K562 (cell line): ENCODE measurements around the gene ITIH6. TPM values are rescaled to one million over a fixed set of nuclear protein-coding genes. Genes with fewer than 3 reads are reported as not detected.

Experiments used
- ATAC-seq: fragments of 200-7000 bp; cut with Tn5 transposase; 3 replicates; pipeline ENCODE4 v1.9.1; 2020; ENCODE audit warnings: moderate library complexity
- BruUV-seq: library from RNA; stranded (reverse); fragments of 400-500 nt; replicated peaks from 2 replicates; lab custom pipeline; 2021; lab: Mats Ljungman, UMichigan
- CTCF ChIA-PET: fragments of 300-600 bp; formaldehyde crosslinking; extraction: SDS; loops from one replicate; lab custom pipeline; 2021; ENCODE audit warnings: low intra/inter-chr PET ratio; lab: Yijun Ruan, JAX
- POLR2A ChIA-PET: fragments of 300-600, 350-650 bp; sonication (Branson Sonifier 250); formaldehyde crosslinking; extraction: SDS; loops from one replicate; lab custom pipeline; 2021; ENCODE audit warnings: antibody characterized with exemption, inconsistent platforms; lab: Yijun Ruan, JAX
- DNase-seq, 4 experiments: peaks; one replicate each; pipeline versions ENCODE4 v3.0.0 to v3.0.0-alpha.2; 2011 to 2018; ENCODE audit warnings: low spot score in 3 of 4, mixed read lengths in 3 of 4; ENCODE audit errors: extremely low read depth in 1 of 4
- FAIRE-seq: peaks from 2 replicates; lab custom pipeline; 2011; peaks lifted over from hg19 to GRCh38; lab: Jason Lieb, UNC
- H2AFZ ChIP-seq: 2 replicates; pipeline ENCODE4 v1.6.0; 2011; ENCODE audit warnings: low read depth, low read length, control low read depth, inconsistent platforms
- H3K27ac ChIP-seq: fragments of 200-600 bp; 3 replicates; pipeline ENCODE4 v1.8.0; 2011; ENCODE audit warnings: low read depth, mild to moderate bottlenecking, control low read depth, inconsistent platforms, low read length, moderate library complexity, mixed read lengths; ENCODE audit errors: extremely low read depth
- H3K27me3 ChIP-seq, 2 experiments: fragments of 300-600 bp in 1 of 2; 2 replicates in 1 of 2; 3 replicates in 1 of 2; pipeline versions ENCODE4 v1.6.0 to v1.8.0; 2011; ENCODE audit warnings: inconsistent platforms in 2 of 2, low read length in 2 of 2, mild to moderate bottlenecking in 1 of 2, mixed read lengths in 1 of 2, moderate library complexity in 1 of 2; ENCODE audit not compliant: control insufficient read depth in 2 of 2, insufficient read depth in 2 of 2
- H3K36me3 ChIP-seq: fragments of 300-600 bp; 3 replicates; pipeline ENCODE4 v1.8.0; 2011; ENCODE audit warnings: mild to moderate bottlenecking, low read length, inconsistent platforms; ENCODE audit not compliant: control insufficient read depth, insufficient read depth
- H3K4me1 ChIP-seq, 2 experiments: fragments of 200-600 bp in 1 of 2; replicated peaks in 1 of 2; 2 replicates in 1 of 2; 3 replicates in 1 of 2; pipeline versions ENCODE4 v1.5.1 to v1.8.0; 2011; ENCODE audit warnings: inconsistent platforms in 2 of 2, low read length in 2 of 2, mild to moderate bottlenecking in 1 of 2, mixed read lengths in 1 of 2, moderate library complexity in 1 of 2; ENCODE audit not compliant: control insufficient read depth in 2 of 2, insufficient read depth in 2 of 2
- H3K4me2 ChIP-seq: 2 replicates; pipeline ENCODE4 v1.6.1; 2011; ENCODE audit warnings: low read length, control low read depth, inconsistent platforms, mixed read lengths; ENCODE audit not compliant: insufficient read depth
- H3K4me3 ChIP-seq: fragments of 200-600 bp; sonication (generic), shearing (Covaris generic); 2 replicates; pipeline ENCODE4 v1.5.1; 2016; ENCODE audit warnings: control low read depth, inconsistent platforms
- H3K79me2 ChIP-seq: fragments of 200-600 bp; 3 replicates; pipeline ENCODE4 v1.8.0; 2011; ENCODE audit warnings: low read length, inconsistent platforms; ENCODE audit not compliant: control insufficient read depth, insufficient read depth
- H3K9ac ChIP-seq, 2 experiments: 2 replicates each; pipeline versions ENCODE4 v1.6.0 to v1.6.1; 2011; ENCODE audit warnings: low read depth in 2 of 2, low read length in 2 of 2, control low read depth in 1 of 2, inconsistent platforms in 1 of 2, mild to moderate bottlenecking in 1 of 2, mixed read lengths in 1 of 2; ENCODE audit not compliant: insufficient read depth in 1 of 2
- H3K9me1 ChIP-seq: one replicate; pipeline ENCODE4 v1.6.0; 2011; ENCODE audit warnings: inconsistent platforms, mild to moderate bottlenecking, low read length, moderate library complexity; ENCODE audit not compliant: control insufficient read depth, insufficient read depth
- H3K9me3 ChIP-seq: replicated peaks from 2 replicates; pipeline ENCODE4 v1.5.1; 2011; ENCODE audit warnings: low read depth, low read length, inconsistent platforms; ENCODE audit not compliant: control insufficient read depth, insufficient read depth
- H4K20me1 ChIP-seq: replicated peaks from 2 replicates; pipeline ENCODE4 v1.6.1; 2011; ENCODE audit warnings: low read length, inconsistent platforms, mixed read lengths; ENCODE audit not compliant: control insufficient read depth, insufficient read depth
- CAMTA2 ChIP-seq: fragments of 250-450 bp; sonication (Bioruptor Pico); conservative IDR thresholded peaks from 2 replicates; pipeline ENCODE4 v1.5.1; 2022
- CBFB ChIP-seq: sonication (generic); formaldehyde crosslinking; IDR thresholded peaks from 2 replicates; pipeline ENCODE4 v1.4.0; 2020; ENCODE audit warnings: mild to moderate bottlenecking, missing genetic modification reagents
- CHCHD3 ChIP-seq: fragments of 250-450 bp; sonication (Bioruptor Pico); IDR thresholded peaks from 2 replicates; pipeline ENCODE4 v2.1.2; 2022; ENCODE audit warnings: mild to moderate bottlenecking
- CSDE1 ChIP-seq, 2 experiments: fragments of 450-650 bp; IDR thresholded peaks; 2 replicates each; pipeline ENCODE4 v1.6.1; 2016; ENCODE audit warnings: mild to moderate bottlenecking in 1 of 2
- HNRNPK ChIP-seq: fragments of 200-400 bp; formaldehyde crosslinking; IDR thresholded peaks from one replicate; pipeline ENCODE4 v1.6.1; 2018; ENCODE audit warnings: mild to moderate bottlenecking, low read depth, low read length; ENCODE audit not compliant: poor library complexity, severe bottlenecking
- KLF10 ChIP-seq: fragments of 250-450 bp; sonication (Bioruptor Pico); IDR thresholded peaks from 2 replicates; pipeline ENCODE4 v1.6.1; 2021; ENCODE audit warnings: matching md5 sums
- MCM7 ChIP-seq, 2 experiments: fragments of 450-650 bp; IDR thresholded peaks; 2 replicates each; pipeline ENCODE4 v1.6.1; 2016 to 2018
- MEF2A ChIP-seq: IDR thresholded peaks from 2 replicates; pipeline ENCODE4 v1.6.1; 2011; ENCODE audit warnings: low read depth, mild to moderate bottlenecking, low read length, moderate library complexity; ENCODE audit not compliant: control insufficient read depth
- MLX ChIP-seq, 2 experiments: fragments of 450-650 bp in 1 of 2; sonication (generic) in 1 of 2; formaldehyde crosslinking; conservative IDR thresholded peaks; 2 replicates each; pipeline versions ENCODE4 v1.4.0 to v1.8.1; 2020 to 2022; ENCODE audit warnings: mild to moderate bottlenecking in 1 of 2, missing genetic modification reagents in 1 of 2
- PATZ1 ChIP-seq: fragments of 250-450 bp; sonication (Bioruptor Pico); IDR thresholded peaks from 2 replicates; pipeline ENCODE4 v1.5.0; 2020; ENCODE audit warnings: mild to moderate bottlenecking, borderline replicate concordance
- SIRT6 ChIP-seq: IDR thresholded peaks from one replicate; pipeline ENCODE4 v1.6.1; 2012; ENCODE audit warnings: low read depth, mild to moderate bottlenecking, control low read depth, inconsistent platforms, low read length, moderate library complexity
- SIX5 ChIP-seq, 2 experiments: IDR thresholded peaks; 2 replicates each; pipeline ENCODE4 v1.6.1; 2011; ENCODE audit warnings: low read length in 2 of 2, borderline replicate concordance in 1 of 2, low read depth in 1 of 2, mild to moderate bottlenecking in 1 of 2, moderate library complexity in 1 of 2; ENCODE audit not compliant: insufficient read depth in 1 of 2
- TEAD1 ChIP-seq, 2 experiments: fragments of 450-650 bp in 1 of 2; sonication (generic) in 1 of 2; formaldehyde crosslinking; IDR thresholded peaks; 2 replicates each; pipeline versions ENCODE4 v1.4.0 to v1.8.0; 2020 to 2022; ENCODE audit warnings: mild to moderate bottlenecking in 2 of 2, missing genetic modification reagents in 1 of 2
- TEAD4 ChIP-seq, 2 experiments: sonication (generic) in 1 of 2; formaldehyde crosslinking in 1 of 2; IDR thresholded peaks; 2 replicates each; pipeline versions ENCODE4 v1.6.1 to v1.8.0; 2012 to 2022; ENCODE audit warnings: borderline replicate concordance in 1 of 2, inconsistent platforms in 1 of 2, low read length in 1 of 2, mild to moderate bottlenecking in 1 of 2, missing genetic modification reagents in 1 of 2
- U2AF1 ChIP-seq: fragments of 200-400 bp; formaldehyde crosslinking; optimal IDR thresholded peaks from 2 replicates; pipeline ENCODE3; 2017; ENCODE audit warnings: mild to moderate bottlenecking, low read depth, low read length, moderate library complexity
- ZBTB49 ChIP-seq: sonication (generic); formaldehyde crosslinking; IDR thresholded peaks from 2 replicates; pipeline ENCODE4 v1.8.0; 2022; ENCODE audit warnings: missing genetic modification reagents, mild to moderate bottlenecking, borderline replicate concordance
- ZNF134 ChIP-seq: fragments of 250-450 bp; sonication (Bioruptor Pico); conservative IDR thresholded peaks from 2 replicates; pipeline ENCODE4 v1.4.0; 2020
- ZNF76 ChIP-seq: fragments of 250-450 bp; sonication (Bioruptor Pico); IDR thresholded peaks from 2 replicates; pipeline ENCODE4 v1.4.0; 2020; ENCODE audit warnings: mild to moderate bottlenecking, moderate library complexity, borderline replicate concordance
- WGBS: fragments of 100-300 bp; shearing (Covaris generic); methylation state at CpG from one replicate; pipeline ENCODE4 v1.1.6; 2016; ENCODE audit warnings: low coverage, mixed read lengths; ENCODE audit not compliant: insufficient coverage; ENCODE audit errors: missing lambda C conversion rate; 5-methylcytosine and 5-hydroxymethylcytosine counted together
- in situ Hi-C: fragments of 300-500 bp; cut with MboI; formaldehyde crosslinking; loops from 4 replicates; pipeline ENCODE4 v1.15.0; 2018; ENCODE audit warnings: inconsistent platforms, mixed read lengths
- intact Hi-C: fragments of 100-400 bp; cut with micrococcal nuclease; formaldehyde crosslinking; loops from 2 replicates; pipeline ENCODE4 v1.14.2; 2022
- polyA plus RNA-seq, 8 experiments: library from polyadenylated mRNA; depleted of rRNA in 4 of 8; stranded (reverse) in 5 of 8; unstranded in 3 of 8; fragments of >200 nt; fragmentation: Nextera tagmentation in 2 of 8; fragmentation: Illumina TruSeq in 1 of 8; extraction: Ambion mirVana in 2 of 8; extraction: Trizol in 1 of 8; gene quantifications; 2 replicates each; pipeline versions ENCODE4 v1.2.1 to v1.2.3, GENCODE V29; 2011 to 2014; ENCODE audit warnings: inconsistent platforms in 1 of 8, missing spikeins in 1 of 8
- total RNA-seq, 7 experiments: library from RNA; depleted of rRNA in 6 of 7; stranded (reverse); fragments of >200 nt in 6 of 7; fragmentation: Illumina TruSeq in 2 of 7; extraction: Trizol in 2 of 7; gene quantifications; 2 replicates each; pipeline versions ENCODE4 v1.2.1 to v1.2.3, GENCODE V29; 2011 to 2021; ENCODE audit warnings: low replicate concordance in 1 of 7

The ITIH6 gene
- total and polyA plus RNA-seq, 9 of the 15 experiments (the other 6 are each of a cell fraction or from before 2014, with no cell fraction given) = 0.03 TPM; not detected in 8

GRCh38 chrX:54838583-54838982 is 40.5 kb upstream of the ITIH6 start:
- DNase-seq (no peak), FAIRE-seq (no peak), ATAC-seq (no peak)
- H3K9me1 ChIP-seq = no peaks in the 10 kb centered on the region
- H2AFZ ChIP-seq = no peak overlapping the region
- no peaks in the 10 kb centered on the region for H3K9me3 ChIP-seq
- in situ Hi-C loops = no loop called here
- H3K36me3 ChIP-seq = no peaks in the 10 kb centered on the region
- no peaks in the 10 kb centered on the region for H3K27me3 ChIP-seq
- intact Hi-C loops = no loop called here
- no peak overlapping the region for H3K4me3 ChIP-seq
- no peak overlapping the region for H3K4me2 ChIP-seq
- ChIA-PET POLR2A (interaction anchor here (0.5 kb wide), 1 partner anchor 162 kb away, joined by 3 read pairs; no protein-coding TSS in a partner anchor), CTCF (no interaction called here)
- H4K20me1 ChIP-seq = no peaks in the 10 kb centered on the region
- 5% methylated on average over 3 of the region's 3 CpGs for WGBS
- no peaks in the 10 kb centered on the region for H3K4me1 ChIP-seq
- TF ChIP-seq ZNF76 (no peak), TEAD1 (CRISPR knock-in tag; IDR thresholded peaks at IDR 0.05) (no peak), CBFB (no peak), PATZ1 (no peak), MCM7 (IDR thresholded peaks at IDR 0.05) (no peak), MEF2A (no peak), U2AF1 (no peak), SIX5 (IDR thresholded peaks at IDR 0.05; ENCODE audit: borderline replicate concordance in 1 of 2, insufficient read depth in 1 of 2, low read depth in 1 of 2, low read length in 2 of 2) (no peak), ZNF134 (CRISPR knock-in tag) (no peak), MLX (CRISPR knock-in tag; conservative IDR thresholded peaks at IDR 0.05) (no peak), CHCHD3 (CRISPR knock-in tag) (no peak), ZBTB49 (no peak), SIRT6 (no peak), CSDE1 (IDR thresholded peaks at IDR 0.05) (no peak), CAMTA2 (CRISPR knock-in tag) (no peak), KLF10 (CRISPR knock-in tag) (no peak), TEAD4 (IDR thresholded peaks at IDR 0.05; ENCODE audit: low read length) (no peak), TEAD4 (CRISPR knock-in tag; IDR thresholded peaks at IDR 0.05; ENCODE audit: borderline replicate concordance) (no peak), HNRNPK (no peak)
- H3K9ac ChIP-seq = no peak overlapping the region
- H3K27ac ChIP-seq = no peak overlapping the region
- no TSS peak for BruUV-seq
- H3K79me2 ChIP-seq = no peaks in the 10 kb centered on the region
